HepG2 (cell line): ENCODE measurements around the gene BCAS1. TPM values are rescaled to one million over a fixed set of nuclear protein-coding genes. Genes with fewer than 3 reads are reported as not detected.

Source experiments
- CREM ChIP-seq, 2 experiments: sonication (generic) in 1 of 2; formaldehyde crosslinking in 1 of 2; IDR thresholded peaks; 2 replicates each; pipeline versions ENCODE4 v1.4.0 to v1.6.1; 2016 to 2020; ENCODE audit warnings: antibody characterized with exemption in 1 of 2, mild to moderate bottlenecking in 1 of 2, missing genetic modification reagents in 1 of 2
- E2F5 ChIP-seq: sonication (generic); formaldehyde crosslinking; conservative IDR thresholded peaks from 2 replicates; pipeline ENCODE4 v1.4.0; 2020; ENCODE audit warnings: missing genetic modification reagents
- GFI1 ChIP-seq: sonication (generic); formaldehyde crosslinking; IDR thresholded peaks from 2 replicates; pipeline ENCODE4 v1.5.0; 2020; ENCODE audit warnings: missing genetic modification reagents, mild to moderate bottlenecking, borderline replicate concordance
- HOMEZ ChIP-seq: IDR thresholded peaks from 2 replicates; pipeline ENCODE4 v1.6.1; 2016; ENCODE audit warnings: low read depth
- KDM6A ChIP-seq: IDR thresholded peaks from 2 replicates; pipeline ENCODE4 v1.6.1; 2016; ENCODE audit warnings: low read depth
- MAFG ChIP-seq: sonication (generic); formaldehyde crosslinking; IDR thresholded peaks from 2 replicates; pipeline ENCODE4 v1.5.1; 2020; ENCODE audit warnings: mild to moderate bottlenecking, missing genetic modification reagents
- MYC ChIP-seq: sonication (generic); formaldehyde crosslinking; IDR thresholded peaks from 2 replicates; pipeline ENCODE4 v1.9.0; 2021; ENCODE audit warnings: missing genetic modification reagents, borderline replicate concordance
- NR0B2 ChIP-seq: sonication (generic); formaldehyde crosslinking; IDR thresholded peaks from 2 replicates; pipeline ENCODE4 v1.4.0; 2020; ENCODE audit warnings: mild to moderate bottlenecking, missing genetic modification reagents
- SMAD9 ChIP-seq: sonication (generic); formaldehyde crosslinking; IDR thresholded peaks from 2 replicates; pipeline ENCODE4 v1.5.1; 2020; ENCODE audit warnings: mild to moderate bottlenecking, missing genetic modification reagents
- SP1 ChIP-seq, 2 experiments: fragments of 450-650 bp in 1 of 2; sonication (generic) in 1 of 2; formaldehyde crosslinking in 1 of 2; IDR thresholded peaks; 2 replicates each; pipeline versions ENCODE4 v1.4.0 to v1.6.1; 2016 to 2020; ENCODE audit warnings: missing genetic modification reagents in 1 of 2
- ZNF225 ChIP-seq: sonication (generic); formaldehyde crosslinking; IDR thresholded peaks from 2 replicates; pipeline ENCODE4 v1.4.0; 2020; ENCODE audit warnings: mild to moderate bottlenecking, missing genetic modification reagents
- ZNF337 ChIP-seq: sonication (generic); formaldehyde crosslinking; IDR thresholded peaks from 2 replicates; pipeline ENCODE4 v1.5.1; 2020; ENCODE audit warnings: missing genetic modification reagents, low read depth, mild to moderate bottlenecking, borderline replicate concordance
- ZNF556 ChIP-seq: sonication (generic); formaldehyde crosslinking; IDR thresholded peaks from 2 replicates; pipeline ENCODE4 v1.4.0; 2020; ENCODE audit warnings: mild to moderate bottlenecking, missing genetic modification reagents, borderline replicate concordance
- ZNF891 ChIP-seq: sonication (generic); formaldehyde crosslinking; IDR thresholded peaks from 2 replicates; pipeline ENCODE4 v1.5.0; 2020; ENCODE audit warnings: mild to moderate bottlenecking, missing genetic modification reagents
- polyA plus RNA-seq, 8 experiments: library from polyadenylated mRNA; depleted of rRNA in 3 of 8; stranded (reverse) in 7 of 8; unstranded in 1 of 8; fragments of >200 nt; fragmentation: Illumina TruSeq in 4 of 8; extraction: Trizol in 4 of 8; gene quantifications; 2 replicates each; pipeline versions ENCODE4 v1.2.1 to v1.2.3, GENCODE V29; 2011 to 2016; ENCODE audit warnings: low read depth in 4 of 8, missing spikeins in 1 of 8, mixed read lengths in 1 of 8; ENCODE audit not compliant: insufficient read depth in 1 of 8
- total RNA-seq, 5 experiments: library from RNA; depleted of rRNA; stranded (reverse); fragments of >200 nt; fragmentation: Illumina TruSeq; extraction: Trizol; gene quantifications; 2 replicates each; pipeline ENCODE4 v1.2.3, GENCODE V29; 2016; ENCODE audit warnings: low read depth in 1 of 5
- TF ChIP-seq, protein P1 (sequence below): sonication (generic); formaldehyde crosslinking; IDR thresholded peaks from 2 replicates; pipeline ENCODE4 v1.5.1; 2020; ENCODE audit warnings: missing genetic modification reagents, mild to moderate bottlenecking, borderline replicate concordance
- TF ChIP-seq, protein P2 (sequence below): IDR thresholded peaks from 2 replicates; pipeline ENCODE4 v1.6.1; 2016; ENCODE audit warnings: mild to moderate bottlenecking
- TF ChIP-seq, protein P3 (sequence below): sonication (generic); formaldehyde crosslinking; IDR thresholded peaks from 2 replicates; pipeline ENCODE4 v1.4.0; 2020; ENCODE audit warnings: low read depth, mild to moderate bottlenecking, missing genetic modification reagents
- TF ChIP-seq, protein P4 (sequence below): sonication (generic); formaldehyde crosslinking; IDR thresholded peaks from 2 replicates; pipeline ENCODE4 v1.4.0; 2020; ENCODE audit warnings: low read depth, missing genetic modification reagents

BCAS1 gene
- total and polyA plus RNA-seq, 2 of the 13 experiments (the other 11 are each of a cell fraction or from before 2014, with no cell fraction given), result 0.55 to 0.91 TPM

GRCh38 chr20:54067606-54068174 is 2.7 kb downstream of the BCAS1 start (continued):
- TF ChIP-seq ZNF337 (CRISPR knock-in tag), result no peak
- TF ChIP-seq E2F5, result no peak
- TF ChIP-seq ZNF225 (CRISPR knock-in tag), result no peak; the same call in 1 of the 2 replicates
- peak; percentile 90; the same call in 1 of the 2 replicates for TF ChIP-seq ZNF556 (CRISPR knock-in tag)
- peak; percentile 86 for TF ChIP-seq KDM6A (CRISPR knock-in tag)
- no peak for TF ChIP-seq SP1 (IDR thresholded peaks at IDR 0.05)
- TF ChIP-seq SP1 (CRISPR knock-in tag; IDR thresholded peaks at IDR 0.05), result no peak; the same call in none of the 2 replicates
- TF ChIP-seq HOMEZ (CRISPR knock-in tag), result peak; percentile 91
- TF ChIP-seq GFI1 (CRISPR knock-in tag), result peak; percentile 79; the same call in 1 of the 2 replicates
- TF ChIP-seq SMAD9 (CRISPR knock-in tag), result no peak
- TF ChIP-seq MAFG (CRISPR knock-in tag), result no peak
- TF ChIP-seq, protein P1, sequence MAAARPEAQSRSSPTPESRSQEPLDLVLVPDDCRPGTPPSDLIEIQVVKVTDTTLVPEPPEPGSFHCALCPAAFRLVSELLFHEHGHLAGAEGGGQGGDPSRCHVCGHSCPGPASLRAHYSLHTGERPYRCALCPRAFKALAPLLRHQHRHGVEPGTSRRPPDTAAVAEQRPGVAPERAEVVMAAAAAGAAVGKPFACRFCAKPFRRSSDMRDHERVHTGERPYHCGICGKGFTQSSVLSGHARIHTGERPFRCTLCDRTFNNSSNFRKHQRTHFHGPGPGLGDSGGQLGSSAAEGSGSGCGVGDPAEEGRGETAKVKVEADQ (CRISPR knock-in tag), result no peak; the same call in 1 of the 2 replicates
- TF ChIP-seq, protein P2, sequence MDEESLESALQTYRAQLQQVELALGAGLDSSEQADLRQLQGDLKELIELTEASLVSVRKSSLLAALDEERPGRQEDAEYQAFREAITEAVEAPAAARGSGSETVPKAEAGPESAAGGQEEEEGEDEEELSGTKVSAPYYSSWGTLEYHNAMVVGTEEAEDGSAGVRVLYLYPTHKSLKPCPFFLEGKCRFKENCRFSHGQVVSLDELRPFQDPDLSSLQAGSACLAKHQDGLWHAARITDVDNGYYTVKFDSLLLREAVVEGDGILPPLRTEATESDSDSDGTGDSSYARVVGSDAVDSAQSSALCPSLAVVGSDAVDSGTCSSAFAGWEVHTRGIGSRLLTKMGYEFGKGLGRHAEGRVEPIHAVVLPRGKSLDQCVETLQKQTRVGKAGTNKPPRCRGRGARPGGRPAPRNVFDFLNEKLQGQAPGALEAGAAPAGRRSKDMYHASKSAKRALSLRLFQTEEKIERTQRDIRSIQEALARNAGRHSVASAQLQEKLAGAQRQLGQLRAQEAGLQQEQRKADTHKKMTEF (CRISPR knock-in tag), result peak; percentile 97
- TF ChIP-seq, protein P3, sequence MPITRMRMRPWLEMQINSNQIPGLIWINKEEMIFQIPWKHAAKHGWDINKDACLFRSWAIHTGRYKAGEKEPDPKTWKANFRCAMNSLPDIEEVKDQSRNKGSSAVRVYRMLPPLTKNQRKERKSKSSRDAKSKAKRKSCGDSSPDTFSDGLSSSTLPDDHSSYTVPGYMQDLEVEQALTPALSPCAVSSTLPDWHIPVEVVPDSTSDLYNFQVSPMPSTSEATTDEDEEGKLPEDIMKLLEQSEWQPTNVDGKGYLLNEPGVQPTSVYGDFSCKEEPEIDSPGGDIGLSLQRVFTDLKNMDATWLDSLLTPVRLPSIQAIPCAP (CRISPR knock-in tag), result no peak
- TF ChIP-seq CREM (IDR thresholded peaks at IDR 0.05), result peak; percentile 84
- no peak for TF ChIP-seq CREM (CRISPR knock-in tag; IDR thresholded peaks at IDR 0.05)
- peak; percentile 79; the same call in 1 of the 2 replicates for TF ChIP-seq ZNF891 (CRISPR knock-in tag)
- TF ChIP-seq NR0B2 (CRISPR knock-in tag), result no peak
- TF ChIP-seq, protein P4, sequence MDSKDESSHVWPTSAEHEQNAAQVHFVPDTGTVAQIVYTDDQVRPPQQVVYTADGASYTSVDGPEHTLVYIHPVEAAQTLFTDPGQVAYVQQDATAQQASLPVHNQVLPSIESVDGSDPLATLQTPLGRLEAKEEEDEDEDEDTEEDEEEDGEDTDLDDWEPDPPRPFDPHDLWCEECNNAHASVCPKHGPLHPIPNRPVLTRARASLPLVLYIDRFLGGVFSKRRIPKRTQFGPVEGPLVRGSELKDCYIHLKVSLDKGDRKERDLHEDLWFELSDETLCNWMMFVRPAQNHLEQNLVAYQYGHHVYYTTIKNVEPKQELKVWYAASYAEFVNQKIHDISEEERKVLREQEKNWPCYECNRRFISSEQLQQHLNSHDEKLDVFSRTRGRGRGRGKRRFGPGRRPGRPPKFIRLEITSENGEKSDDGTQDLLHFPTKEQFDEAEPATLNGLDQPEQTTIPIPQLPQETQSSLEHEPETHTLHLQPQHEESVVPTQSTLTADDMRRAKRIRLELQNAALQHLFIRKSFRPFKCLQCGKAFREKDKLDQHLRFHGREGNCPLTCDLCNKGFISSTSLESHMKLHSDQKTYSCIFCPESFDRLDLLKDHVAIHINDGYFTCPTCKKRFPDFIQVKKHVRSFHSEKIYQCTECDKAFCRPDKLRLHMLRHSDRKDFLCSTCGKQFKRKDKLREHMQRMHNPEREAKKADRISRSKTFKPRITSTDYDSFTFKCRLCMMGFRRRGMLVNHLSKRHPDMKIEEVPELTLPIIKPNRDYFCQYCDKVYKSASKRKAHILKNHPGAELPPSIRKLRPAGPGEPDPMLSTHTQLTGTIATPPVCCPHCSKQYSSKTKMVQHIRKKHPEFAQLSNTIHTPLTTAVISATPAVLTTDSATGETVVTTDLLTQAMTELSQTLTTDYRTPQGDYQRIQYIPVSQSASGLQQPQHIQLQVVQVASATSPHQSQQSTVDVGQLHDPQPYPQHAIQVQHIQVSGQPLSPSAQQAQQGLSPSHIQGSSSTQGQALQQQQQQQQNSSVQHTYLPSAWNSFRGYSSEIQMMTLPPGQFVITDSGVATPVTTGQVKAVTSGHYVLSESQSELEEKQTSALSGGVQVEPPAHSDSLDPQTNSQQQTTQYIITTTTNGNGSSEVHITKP (CRISPR knock-in tag), result peak; percentile 80
- peak; percentile 40; the same call in 1 of the 2 replicates for TF ChIP-seq MYC
